Stimulated activated CD8-positive, alpha-beta memory T cell treated with anti-CD3 and anti-CD28 coated beads, Interleukin-7, amount 100 ng/mL, for 4 hours (primary cell): ENCODE measurements around the gene HES1.

ENCODE experiments used
- DNase-seq, 2 donors: peaks; one replicate each; pipeline ENCODE4 v3.0.0-alpha.2; 2020; ENCODE audit warnings: low read depth in 2 of 2

Gene HES1

DNA sequence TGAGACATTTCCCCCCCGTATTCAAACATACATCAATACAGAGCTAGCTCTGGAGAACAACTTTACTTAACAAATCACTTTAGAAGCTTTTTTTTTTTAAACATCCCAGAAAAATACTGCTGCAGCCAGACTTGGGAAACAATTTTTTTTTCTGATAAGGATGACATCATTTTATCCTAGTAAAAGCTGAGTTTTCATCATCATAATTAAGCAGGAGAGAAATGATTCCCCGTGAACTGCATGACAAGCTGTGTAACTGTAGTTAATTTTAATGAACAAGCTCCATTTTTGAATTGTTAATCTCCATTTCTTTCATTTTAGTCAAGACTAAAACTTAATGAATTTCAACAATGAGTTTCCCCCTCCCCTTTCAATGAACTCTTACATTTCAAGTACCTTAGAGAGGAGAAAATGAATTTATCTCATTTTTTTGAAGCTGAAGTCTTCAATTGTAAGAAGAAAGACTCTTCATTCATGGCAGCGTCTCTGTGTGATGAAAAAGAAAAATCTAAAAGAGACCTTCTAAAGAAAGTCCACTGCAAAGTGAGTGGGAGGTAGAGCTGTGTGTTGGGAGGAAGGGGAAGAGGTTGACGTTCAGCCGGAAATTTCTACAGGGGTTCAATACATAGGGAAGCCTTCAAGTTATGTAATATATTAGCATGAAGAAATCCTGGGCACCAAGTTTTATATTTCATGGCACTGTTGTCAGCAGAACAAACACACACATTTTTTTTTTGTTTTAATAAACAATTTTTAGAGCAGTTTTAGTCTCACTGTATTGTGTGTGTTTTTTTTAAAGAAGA is 31.7 kb downstream of the HES1 start:
- DNase-seq: no peak

DNA sequence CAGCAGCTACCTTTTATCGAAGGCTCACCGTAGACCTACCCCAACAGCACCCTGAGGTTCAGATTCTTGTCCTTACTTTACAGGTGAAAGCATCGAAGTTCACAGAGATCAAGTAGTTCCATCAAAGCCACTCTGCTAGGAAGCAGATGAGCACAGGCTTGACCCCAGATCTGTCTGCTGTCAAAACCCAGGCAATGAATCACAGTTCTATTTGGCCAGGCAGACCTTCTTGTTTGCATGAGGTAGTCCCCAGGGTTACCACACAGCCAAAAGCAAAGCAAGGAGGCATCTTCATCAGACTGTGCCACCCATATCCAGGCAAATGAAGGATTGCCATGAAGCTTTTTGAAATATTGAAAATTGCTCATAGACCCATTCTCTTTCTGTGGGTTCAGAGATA is 33.0 kb downstream of the HES1 start:
- DNase-seq: no peak

DNA sequence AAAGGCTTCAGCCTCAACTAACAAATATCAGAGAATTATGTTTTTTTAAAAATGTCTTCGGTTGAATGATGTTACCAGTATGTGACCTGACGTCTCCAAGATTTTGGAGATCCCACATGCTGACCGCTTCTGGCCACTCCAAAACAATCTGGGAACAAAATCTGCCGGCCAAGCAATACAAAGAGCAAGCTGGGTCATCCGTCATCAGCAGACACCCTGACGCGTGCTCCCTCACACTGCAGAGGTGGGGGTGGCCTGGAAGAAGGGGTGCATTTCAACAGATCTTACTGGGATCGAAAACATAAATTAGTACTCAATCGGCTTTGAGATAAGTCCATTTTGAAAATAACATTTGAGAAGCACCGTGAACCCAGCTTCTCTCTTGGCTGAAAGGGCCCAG is 33.6 kb downstream of the HES1 start:
- DNase-seq: no peak

DNA sequence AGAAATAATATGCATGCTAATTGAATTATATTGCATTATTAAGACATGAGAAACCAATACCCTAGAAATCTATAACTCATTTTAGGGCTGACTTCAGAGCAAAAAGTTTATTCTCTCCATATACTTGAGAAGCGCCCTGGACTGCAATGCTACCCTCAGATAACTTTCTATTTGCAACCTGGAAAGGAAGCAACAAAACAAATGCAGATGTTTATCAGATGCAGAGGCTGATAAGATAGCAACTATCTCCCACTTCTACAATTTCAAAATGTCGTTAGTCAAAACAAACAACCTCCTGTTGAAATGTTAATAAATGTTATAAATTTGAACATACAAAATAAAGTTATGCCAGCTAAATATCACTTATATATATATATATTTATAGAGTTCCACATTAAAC is 34.8 kb downstream of the HES1 start:
- DNase-seq: no peak

DNA sequence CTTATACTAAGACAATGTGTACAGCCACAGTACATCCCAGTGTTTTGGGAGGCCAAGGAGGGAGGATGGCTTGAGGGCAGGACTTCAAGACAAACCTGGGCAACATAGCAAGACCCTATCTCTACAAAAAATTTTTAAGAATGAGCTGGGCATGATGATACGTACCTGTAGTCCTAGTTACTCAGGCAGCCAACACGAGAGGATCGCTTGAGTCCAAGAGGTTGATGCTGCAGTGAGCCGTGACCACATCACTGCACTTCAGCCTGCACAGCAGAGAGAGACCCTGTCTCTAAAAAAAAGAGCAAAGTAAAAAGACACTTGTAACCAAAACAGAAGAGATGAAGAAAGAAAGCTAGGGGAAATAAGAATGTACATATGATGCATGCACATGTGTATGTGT is 38.5 kb downstream of the HES1 start:
- no peak for DNase-seq

DNA sequence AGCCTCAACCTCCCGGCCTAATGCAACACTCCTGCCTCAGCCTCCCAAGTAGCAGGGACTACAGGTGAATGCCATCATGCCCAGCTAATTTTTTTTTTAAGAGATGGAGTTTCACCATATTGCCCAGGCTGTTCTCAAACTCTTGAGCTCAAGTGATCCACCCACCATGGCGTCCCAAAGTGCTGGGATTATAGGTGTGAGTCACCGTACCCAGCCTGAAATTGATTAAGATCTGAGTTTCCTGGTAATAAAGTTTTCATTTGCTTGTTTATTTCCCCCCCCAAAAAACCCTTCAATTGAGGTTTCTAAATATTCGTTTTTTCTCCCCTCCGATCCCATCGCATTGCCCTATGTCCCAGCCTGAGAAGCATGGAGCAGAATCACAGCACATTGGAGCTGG is 39.0 kb downstream of the HES1 start:
- no peak for DNase-seq

DNA sequence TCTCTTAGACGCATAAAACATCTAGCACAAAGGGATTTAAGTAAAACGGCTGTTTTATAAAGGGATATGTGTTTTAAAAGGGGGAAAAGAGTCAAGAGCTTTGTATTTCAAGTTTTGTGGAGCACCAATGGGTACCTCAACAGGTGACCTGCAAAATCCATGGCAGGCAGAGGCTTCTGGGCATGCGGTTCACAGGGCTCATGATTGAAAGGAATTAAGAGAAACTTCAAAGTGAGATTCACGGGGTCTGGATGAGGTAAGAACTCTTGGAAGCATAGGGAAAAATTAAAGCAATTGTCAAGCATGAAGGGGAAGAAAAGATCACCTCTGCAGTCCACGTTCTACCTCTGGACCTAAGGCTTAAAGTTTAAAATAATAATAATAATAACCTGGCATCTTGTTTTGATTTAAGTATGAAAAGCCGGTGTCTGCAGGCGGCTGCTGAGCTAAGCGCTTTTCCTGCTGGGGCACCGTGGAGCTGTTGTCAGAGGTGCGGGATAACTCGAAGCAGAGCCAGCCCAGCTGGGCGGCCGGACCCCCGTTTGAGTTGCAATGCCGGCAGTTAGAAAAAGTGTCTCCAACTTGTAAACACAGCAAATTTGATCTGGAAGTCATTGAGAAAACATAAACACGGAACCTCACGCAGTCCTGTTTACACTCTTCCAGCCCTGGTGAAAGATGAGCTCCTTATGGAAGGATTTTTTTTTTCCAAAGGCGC is 40.5 kb downstream of the HES1 start:
- DNase-seq: no peak

DNA sequence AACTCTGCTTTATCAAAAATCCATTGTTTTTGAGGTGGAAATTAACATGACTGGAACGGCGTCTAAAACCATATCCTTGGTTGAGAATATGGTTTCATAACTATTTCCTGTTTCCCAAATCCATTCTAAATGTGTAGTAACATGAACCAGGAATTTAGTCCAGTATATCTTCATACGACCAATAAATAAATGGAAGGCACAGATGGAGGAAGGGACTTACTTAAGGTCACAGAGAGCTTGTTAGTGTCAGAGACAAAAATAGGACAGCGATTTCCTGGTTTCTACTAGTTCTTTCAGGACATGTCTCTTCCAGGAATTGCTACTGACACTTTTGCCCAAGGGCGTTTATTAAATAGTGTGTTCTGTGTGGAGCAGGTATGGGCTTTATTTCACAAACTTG is 41.2 kb downstream of the HES1 start:
- DNase-seq: no peak

DNA sequence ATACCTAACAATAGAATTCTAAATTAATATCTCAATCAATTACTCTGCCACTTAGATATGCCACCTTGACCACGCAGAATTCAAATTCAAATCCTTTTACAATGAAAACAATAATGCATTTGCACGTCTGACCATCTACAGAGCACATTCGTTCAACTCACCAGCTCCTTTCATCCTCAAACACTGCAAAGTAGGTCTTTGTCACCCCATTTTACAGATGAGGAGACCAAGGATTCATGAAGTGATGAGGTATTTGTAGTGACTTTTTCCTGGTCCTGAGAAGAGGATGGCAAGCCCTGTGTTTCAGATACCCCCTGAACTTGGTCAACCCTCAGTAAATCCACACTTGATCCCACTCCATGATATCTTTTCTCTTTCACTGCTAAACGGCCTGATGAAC is 42.2 kb downstream of the HES1 start:
- DNase-seq: no peak

DNA sequence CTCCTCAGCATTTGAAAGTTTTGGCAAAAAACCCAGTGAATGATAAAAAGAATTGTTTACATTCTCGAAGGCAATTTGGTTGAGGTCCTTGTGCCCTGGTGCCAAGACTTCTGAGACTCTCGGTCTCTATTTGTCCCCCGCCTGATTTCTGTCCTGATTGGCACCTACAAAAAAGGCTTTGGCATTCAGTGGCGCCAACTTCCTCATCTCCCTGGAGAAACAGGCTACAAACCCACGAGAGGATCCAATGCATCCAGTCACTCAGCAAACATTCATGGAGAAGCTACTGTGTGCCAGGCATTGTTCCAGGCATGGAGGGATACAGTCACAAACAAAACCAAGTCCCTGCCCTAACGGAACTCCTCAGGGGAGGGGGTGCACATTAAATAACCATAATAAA is 42.7 kb downstream of the HES1 start:
- DNase-seq: no peak

DNA sequence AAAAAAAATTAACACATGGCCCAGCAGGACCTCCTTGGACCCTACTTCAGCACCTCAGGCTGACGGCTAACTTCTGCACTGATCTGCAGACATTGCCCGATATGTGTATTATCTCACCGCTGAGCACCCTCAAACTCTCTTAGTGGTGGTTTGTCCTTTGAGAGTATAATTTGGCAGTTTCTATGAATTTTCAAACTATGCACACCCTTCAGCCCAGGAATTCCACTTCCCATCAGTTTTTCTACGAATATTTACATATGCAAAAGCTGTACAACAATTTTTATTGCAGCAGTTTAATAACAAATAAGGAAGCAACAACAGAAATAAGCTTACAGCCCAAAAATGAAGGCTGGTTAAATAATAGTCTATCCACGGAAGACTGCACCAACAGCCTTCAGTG is 44.6 kb downstream of the HES1 start:
- no peak for DNase-seq

DNA sequence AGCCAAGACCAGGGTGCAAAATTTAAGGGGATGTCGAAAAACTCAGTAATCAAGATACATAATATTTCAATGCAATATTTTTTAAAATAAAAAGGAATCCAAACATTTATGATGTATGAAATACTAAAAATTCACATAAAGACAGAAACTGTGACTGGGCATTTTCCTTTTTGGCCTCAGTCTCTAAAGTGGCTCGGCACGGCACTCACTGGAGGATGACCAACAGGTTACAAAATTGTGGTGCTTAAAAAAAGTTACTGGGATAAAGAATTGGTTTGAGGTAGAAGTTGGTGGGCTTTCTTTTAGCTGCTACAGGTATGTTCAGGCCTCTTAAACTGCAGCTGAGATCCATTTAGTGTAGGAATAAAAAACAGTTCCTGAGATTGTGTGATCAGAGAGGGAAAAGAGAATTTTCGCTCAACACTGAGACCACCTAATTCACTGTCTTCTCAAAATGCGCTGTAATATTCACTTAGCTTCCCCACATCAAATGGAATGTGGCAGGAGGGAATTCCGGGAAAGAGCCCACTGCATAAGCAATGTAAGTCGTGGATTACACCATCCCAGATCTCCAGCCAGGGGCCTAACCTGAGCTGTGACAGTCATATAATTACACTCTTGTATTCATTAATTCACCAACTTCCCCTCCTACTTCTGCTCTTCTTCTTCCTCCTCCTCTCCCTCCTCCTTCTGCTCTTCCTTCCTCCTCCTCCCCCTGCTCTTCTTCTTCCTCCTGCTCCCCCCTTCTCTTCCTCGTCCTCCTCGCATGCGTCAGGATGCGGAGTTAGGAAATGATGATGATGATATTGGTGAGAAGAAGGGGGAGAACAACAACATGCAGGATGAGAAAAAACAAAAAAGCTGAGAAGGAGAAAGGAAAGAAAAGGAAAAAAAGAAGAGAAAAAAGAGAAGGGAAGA is 45.9 kb downstream of the HES1 start:
- DNase-seq: no peak

DNA sequence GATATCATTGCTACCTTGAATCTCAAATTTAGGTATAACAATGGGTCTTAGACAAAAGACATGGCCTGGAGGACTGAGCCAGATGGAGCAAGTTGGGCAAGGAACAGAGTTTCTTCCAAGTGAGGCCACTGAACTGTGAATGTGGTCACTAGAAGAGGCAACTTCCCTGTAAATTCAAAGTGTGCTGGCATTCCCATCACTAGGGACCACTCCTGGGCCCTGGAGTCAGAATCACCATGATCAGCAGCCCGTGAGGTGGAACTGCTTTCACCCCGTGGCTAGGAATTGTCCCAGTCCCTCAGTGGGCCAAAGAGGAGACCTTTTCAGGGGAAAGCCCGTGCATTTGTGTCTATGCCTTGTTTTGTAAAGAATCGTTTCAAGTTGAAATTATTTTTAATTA is 47.3 kb downstream of the HES1 start:
- DNase-seq: no peak

DNA sequence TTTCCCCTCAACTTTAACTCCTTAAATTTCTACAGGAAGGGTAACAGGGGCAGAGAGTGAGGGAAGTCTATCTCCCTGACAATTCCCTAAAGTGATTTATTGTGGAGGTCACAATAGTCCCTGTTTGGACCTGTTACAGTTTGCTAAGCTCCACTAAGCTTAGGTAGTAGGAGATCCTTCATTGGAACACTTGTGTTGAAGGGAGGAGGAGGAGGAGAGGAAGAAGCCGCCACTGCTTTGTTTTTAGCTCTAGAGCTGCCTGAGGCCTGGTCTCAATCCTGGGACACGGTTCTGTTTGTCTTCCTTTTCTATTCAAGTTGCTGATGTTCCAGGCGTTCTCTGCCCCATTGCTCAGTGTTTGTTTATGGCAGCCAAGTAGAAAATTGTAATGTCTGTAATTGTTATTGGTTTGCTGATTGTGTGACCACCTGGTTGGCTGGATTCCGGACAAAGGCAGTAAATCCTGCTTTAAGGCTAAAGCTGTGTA is 48.4 kb downstream of the HES1 start:
- DNase-seq: no peak

DNA sequence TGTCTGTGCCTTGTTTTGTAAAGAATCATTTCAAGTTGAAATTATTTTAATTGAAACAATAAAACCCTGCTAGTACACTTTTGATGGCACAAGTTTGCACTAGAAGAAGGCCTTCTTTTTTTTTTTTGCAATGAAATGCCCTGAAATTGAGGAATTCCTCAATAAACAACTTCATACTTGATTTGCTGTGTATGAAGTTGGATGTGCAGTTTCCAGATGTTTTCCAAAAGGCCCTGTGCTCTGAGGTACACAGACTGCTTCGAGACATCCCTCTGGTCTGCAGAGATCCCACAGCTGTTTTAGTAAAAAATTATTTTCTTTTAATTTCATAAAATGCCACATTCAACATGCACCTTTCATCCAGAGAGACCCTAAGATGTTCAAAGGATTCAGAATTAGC is 48.9 kb downstream of the HES1 start:
- DNase-seq: no peak

DNA sequence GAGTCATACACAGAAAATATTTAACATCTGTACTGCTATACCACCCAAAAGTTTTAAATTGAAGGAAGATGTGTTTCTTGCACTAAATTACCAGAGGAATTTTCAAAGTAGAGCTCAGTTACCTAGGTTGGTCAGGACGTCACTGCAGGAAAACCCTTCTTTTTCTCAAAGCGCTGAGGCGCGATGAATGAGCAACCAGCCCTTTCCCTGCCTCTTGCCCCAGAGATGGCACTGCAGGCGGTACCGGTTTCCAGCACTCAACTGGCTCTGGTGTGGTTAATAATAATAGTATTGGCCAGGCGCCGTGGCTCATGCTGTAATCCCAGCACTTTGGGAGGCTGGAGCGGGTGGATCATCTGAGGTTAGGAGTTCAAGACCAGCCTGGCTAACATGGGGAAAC is 49.3 kb downstream of the HES1 start:
- no peak for DNase-seq

DNA sequence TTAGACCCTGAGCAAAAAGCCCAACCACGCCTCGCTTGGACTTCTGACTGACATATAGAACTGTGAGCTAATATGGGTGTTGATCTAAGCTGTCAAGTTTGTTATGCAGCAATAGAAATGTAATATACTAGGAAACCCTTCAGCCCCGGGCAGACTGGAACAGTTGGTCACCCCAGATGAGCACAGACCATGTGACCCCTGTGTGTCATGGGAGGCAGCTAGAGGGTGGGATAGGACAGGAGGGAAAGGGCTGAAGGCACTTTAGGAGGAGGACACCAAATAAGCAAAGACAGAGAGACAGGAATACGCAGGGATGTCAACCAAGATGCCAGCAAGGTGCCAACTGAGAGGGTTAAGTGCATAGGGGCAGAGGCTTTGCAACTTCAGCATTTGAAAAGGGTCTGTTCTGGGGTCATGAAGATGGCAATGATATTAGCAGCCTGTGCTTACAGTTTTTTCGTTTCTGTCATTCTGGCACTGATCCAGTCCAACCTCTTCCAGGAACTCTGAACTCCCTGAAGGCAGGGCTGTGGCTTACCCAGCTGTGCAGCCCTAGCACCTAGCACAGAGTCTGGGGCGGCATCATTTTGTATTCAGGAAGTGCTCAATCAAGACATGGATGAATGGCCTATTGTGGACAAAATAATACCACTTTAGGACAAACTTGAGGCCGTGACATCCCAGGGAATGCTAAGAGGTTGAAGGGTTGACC is 51.4 kb downstream of the HES1 start:
- DNase-seq: no peak
